NCI-H345 (cell line): ENCODE measurements around the gene MTA1.

ENCODE experiments used
- DNase-seq: peaks from one replicate; lab custom pipeline; 2025; lab: John Stamatoyannopoulos, UW

The MTA1 gene

DNA sequence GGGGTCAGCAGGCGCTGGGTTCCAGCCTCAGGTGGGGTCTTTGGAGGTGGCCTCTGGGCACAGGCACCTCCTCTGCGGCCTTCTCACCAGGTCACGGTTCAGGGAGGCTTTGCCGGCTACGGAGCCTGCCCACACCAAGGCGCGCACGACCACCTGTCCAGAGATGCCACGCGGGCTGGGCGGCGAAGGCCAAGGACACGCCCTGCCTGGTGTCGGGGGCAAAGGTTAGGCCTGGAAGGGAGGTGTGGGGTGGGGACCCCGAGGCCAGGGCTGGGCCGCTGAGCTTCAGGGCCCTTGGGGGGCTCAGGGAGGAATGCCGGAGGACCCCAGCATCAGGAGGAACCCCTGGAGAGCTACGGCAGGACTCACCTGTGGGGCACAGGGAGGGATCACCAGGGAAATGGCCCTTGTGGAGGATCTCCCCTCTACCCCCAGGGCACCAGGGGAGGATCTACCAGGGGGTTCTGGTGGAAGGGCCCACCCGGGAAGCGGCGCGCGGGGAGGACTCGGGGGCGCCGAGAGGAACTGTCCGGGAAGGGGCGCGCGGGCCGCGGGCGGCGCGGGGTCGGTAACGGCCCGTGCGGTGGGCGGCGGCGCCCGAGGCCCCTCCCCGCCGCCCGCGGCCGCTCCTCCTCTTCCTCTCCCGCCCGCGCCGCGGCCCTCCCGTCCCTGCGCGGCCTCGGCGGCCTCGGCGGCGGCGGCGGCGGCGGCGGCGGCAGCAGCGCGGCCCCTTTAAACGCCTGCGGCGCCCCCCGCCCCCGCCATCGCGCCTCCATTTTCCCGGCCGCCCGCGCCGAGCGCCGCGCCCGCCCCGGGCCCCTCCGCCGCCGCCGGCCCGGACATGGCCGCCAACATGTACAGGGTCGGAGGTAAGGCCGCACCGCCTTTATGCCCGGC, at the start of gene MTA1:
Gene MTA1, plus strand, starts transcription at position 633 of the 897 bp plus-strand sequence. Its CDS starts 209 bp downstream, at position 842.
- peak; percentile 48 for DNase-seq

DNA sequence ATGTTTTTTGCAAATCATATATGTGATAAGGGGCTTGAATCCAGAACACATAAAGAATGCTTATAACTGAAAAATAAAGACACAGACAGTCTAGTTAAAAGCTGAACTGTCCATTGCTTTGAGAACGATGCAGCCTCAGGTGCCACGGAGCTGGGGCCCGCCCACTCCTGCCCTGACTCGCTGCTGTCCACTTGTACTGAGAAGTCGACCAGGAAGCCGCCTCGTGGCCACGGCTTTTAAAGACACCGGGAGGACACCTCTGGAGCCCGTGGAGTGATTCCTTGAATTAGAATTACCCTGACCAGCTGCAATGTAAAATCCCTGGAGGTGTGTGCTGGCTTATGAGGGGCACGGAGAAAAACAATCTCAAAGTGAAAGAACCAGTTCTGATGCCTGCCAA, 45.2 kb upstream of the MTA1 start:
- no peak for DNase-seq

DNA sequence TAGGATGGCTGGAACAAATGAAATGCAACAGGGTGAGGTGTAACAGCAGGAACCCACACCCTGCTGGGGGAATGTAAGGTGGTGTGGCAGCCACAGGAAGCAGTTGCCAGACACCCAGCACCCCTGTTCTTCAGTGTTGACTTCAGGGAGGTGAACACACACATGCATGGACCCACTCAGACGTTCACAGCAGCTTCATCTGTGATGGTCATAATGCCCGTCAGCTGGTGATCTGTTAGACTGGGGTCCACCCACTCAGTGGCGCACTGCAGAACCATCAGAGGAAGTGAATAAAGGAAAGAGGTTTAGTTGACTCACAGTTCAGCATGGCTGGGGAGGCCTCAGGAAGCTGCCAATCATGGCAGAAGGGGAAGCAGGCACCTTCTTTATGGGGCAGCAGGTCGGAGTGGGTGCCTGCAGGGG, 44.0 kb upstream of the MTA1 start:
- DNase-seq, result no peak

DNA sequence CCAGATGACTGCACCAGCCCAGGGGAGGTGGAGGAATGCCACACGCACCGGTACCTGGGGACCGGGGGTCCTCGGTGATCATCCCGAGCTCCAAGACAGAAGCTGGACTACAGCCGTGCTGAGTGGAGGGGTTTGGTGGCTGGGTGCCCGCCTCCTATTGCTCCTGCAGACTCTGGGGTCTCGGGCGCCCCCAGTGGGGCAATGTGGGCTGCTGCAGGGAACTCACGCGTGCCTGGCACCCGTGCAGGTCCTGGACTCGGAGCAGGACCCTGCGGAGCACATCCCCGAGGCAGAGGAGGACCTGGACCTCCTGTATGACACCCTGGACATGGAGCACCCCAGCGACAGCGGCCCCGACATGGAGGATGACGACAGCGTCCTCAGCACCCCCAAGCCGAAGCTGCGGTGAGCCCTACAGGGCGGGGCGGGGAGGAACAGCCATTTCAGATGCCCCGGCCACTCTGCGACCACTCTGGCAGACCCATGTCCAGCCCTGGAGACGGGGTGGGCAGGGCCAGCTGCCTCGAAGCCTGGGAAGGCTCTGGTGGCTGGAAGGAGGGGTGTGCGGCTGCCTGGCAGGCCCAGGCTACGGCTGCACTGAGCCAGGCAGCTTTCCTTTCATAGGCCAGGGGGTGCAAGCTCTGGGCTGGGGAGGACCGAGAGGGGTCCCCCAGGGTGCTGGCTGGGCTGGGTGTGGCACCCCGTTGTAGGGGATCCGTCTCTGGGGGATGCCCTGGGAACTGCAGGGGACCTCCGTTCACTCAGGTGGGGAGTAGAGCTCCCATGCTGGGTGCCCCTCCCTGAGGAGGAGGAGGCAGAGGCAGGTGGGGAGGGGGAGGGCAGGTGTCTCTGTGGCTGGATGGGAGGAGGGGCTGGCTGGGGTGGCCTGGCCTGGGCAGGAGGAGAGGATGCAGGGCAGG, 42.8 kb upstream of the MTA1 start:
- no peak for DNase-seq

DNA sequence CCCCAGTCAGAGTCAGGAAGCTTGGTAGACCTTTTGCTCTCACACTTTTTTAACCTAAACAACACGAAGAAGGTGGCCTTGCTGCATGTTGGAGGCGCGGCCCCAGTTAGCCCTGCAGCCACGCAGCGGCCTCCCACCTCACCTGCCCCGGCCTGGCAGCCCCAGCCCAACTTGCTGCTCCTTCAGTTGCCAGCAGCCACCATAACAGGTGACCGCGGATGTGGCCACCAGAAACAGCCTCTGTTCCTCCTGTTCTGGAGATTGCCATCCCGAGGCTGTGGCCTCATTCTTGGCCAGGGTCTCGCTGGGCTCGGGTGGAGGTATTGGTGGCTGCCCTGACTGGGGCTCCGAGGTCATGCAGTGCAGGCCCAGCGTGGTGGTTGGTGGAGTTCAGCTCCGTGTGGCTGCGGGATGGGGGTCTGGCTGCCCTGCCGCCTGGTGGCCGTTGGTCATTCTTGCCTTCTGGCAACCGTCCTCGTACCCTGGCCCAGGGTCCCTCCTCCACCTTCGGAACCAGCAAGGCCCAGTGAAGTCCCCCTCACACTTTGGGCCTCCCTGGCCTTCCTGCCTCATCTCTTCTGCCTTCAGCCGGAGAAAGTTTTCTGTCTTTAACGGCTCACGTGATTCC, 42.0 kb upstream of the MTA1 start:
- DNase-seq, result no peak

DNA sequence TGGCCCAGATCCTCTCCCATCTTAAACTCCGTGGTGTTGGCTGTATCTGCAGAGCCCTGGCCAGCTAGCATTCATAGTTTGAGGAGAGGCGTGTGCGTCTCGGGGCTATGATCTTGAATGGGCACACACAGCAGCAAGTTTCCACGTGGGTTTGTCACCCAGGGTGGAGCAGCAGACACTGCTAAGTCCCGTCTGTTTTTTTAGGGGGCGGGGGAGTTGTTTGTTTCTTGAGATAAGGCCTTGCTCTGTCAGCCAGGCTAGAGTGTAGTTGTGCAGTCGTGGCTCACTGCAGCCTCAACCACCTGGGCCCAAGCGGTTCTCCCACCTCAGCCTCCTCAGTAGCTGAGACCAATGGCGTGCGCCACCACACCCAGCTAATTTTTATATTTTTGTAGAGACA, 41.4 kb upstream of the MTA1 start:
- no peak for DNase-seq

DNA sequence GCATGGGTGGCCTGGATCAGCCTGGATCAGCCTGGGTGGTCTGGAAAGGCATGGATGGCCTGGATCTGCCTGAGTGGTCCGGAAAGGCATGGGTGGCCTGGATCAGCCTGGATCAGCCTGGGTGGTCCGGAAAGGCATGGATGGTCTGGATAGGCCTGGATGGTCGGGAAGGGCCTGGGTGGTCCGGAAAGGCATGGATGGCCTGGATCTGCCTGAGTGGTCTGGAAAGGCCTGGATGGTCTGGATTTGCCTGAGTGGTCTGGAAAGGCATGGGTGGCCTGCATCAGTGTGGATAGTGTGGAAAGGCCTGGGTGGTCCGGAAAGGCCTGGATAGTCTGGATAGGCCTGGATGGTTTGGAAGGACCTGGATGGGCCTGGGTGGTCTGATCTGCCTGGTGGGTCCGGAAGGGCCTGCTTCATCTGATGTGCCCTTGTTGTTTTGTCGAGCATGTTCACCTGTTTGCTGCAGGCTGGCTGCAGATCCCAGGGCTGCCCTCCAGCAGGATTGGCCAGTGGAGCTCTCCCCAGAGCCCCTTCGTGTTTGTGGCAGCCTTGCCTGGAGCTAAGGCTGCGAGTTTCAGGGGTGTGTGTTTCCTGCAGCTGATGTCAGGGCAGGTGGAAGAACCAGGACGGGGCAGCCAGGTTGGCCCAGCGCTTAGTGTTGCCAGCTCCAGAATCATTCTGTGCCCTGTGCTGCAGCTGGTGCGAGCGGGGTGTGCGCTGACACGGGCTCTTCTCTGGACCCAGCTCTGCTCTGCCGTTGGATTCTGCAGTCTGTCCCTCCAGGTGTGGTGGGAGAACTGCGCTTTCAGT, 40.5 kb upstream of the MTA1 start:
- DNase-seq, result no peak

DNA sequence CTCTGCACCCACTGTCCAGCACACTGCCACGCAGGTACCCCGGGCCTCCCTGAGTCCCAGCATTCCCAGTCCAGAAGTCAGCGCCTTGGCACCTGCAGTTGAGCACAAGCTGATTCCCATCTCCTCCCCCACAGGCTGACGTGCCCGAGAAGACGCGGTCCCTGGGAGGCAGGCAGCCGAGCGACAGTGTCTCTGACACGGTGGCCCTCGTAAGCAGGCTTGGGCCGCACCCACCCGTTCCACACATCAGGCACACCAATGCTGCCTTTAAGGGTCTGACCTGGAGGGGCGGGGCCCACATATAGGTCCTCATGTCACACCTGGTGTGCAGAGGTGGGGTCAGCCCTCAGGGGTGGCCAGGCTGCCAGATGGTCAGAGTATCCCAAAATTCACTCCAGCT, 39.7 kb upstream of the MTA1 start:
- no peak for DNase-seq

DNA sequence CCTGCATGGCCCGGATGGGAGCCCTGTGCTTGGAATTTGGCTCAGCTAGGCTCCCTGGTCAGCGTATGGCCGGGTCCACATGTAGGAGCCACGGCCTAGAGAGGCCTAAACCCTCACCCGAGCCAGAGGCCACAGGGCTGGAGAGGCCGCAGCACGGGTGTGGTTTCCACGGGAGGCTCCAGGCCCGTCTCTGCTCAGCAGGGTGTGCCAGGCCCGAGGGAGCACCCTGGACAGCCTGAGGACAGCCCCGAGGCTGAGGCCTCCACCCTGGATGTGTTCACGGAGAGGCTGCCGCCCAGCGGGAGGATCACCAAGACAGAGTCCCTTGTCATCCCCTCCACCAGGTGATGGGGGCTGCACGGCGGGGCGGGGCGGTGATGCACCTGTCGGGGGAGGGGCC, 38.9 kb upstream of the MTA1 start:
- DNase-seq, result no peak

DNA sequence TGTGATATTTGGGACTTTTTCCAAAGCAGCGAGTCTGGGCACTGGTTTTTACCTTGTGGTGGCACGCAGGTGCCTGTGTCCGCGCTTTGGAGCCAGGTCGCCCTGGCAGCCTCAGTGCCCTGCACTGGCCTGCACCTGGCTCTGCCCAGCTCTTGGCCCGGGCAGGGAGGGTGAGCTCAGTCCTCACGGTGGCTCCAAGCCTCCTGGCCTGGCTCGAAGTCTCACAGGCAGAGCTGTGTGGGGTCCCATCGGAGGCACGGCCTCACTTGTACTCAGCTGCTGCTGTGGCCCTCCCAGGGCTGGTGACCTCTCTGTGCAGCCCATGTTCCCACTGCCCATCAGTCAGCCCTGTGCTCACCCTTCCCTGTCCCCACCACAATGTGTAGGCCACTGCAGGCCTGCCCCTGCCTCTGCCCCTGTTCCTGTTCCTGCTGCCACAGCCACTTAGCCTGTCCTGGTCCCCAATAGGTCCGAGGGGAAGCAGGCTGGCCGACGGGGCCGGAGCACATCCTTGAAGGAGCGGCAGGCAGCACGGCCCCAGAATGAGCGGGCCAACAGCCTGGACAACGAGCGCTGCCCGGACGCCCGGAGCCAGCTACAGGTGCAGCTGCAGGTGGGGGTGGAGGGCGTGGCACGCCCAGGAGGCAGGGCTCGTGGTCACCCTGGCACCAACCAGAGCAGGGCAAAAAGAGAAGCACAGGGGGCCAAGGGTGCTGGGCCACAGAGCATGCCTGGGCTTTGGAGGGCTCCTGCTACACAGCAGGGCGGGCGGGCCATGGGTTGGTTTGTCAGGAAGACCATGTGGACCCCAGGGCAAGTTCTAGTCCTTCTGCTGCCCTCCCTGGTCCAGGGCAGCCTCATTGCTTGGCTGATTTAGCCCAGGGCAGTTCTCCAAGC, 37.9 kb upstream of the MTA1 start:
- no peak for DNase-seq

DNA sequence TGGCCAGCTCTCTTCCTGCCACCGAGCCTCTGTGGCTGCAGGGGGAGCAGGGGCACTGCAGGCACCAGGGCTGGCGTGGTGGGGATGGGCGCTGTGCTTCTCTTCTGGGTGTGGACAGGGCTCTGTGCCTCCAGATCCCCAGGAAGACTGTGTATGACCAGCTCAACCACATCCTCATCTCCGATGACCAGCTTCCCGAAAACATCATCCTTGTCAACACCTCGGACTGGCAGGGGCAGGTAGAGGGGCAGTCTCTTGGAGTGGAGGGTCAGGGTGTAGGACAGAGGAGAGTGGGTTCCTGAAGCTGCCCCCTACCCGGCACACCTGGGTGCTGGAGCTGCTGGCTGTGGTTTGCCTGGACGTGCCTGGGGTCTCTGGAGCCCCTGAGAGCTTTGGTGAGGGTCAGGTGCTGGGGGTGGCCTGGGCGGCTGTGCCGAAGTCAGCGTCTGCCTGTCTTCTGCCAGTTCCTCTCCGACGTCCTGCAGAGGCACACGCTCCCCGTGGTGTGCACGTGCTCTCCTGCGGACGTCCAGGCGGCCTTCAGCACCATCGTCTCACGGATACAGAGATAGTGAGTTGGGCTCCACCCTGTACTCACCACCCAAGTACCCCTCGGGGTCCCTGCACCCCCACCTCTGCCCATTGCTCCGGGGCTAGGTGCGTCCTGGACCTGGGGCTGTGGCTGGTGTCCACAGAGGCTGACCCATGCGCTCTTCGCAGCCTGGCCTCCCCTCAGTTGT, 37.1 kb upstream of the MTA1 start:
- DNase-seq, result no peak

DNA sequence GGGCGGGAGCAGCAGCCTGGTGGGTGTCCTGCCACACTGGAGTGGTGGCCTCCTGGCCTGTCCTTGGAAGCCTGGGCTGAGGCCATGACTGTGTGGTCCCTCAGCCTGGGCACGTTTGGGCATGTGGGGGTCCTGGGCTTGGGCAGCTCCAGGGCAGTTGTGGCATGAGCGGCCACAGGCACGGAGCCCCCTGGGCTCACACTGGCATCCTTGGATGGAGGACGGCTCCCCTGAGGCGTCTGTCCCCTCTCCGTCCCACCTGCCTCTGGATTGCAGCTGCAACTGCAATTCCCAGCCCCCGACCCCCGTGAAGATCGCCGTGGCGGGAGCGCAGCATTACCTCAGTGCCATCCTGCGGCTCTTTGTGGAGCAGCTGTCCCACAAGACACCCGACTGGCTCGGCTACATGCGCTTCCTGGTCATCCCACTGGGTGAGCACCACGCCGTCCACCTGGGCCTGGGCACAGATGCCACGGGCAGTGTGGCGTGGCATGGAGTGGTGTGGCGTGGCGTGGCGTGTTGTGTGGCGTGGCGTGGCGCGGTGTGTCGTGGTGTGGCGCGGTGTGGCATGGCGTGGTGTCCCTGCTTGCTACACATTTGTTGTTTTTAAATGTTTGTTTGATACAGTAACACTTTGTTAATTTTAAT, 36.4 kb upstream of the MTA1 start:
- no peak for DNase-seq

DNA sequence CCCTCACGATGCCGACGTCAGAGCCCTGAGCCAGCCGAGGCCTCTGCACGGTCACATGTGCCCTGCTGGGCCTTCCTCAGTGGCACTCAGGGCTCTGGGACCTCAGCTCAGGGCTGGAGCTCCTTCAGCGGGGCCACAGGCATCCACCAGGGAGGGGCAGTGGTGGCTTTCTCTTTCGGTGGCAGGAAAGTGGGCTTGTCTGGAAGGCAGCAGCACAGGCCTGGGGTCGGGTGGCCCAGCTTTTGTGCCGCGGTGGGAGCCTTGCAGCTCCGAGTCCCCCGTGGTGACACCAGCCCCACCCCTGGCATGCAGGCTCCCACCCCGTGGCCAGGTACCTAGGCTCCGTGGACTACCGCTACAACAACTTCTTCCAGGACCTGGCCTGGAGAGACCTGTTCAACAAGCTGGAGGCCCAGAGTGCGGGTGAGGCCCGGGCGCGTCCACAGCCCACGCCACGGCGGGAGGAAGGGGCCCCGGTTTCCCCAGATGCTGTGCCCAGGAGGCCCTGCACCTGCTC, 35.5 kb upstream of the MTA1 start:
- DNase-seq, result no peak

DNA sequence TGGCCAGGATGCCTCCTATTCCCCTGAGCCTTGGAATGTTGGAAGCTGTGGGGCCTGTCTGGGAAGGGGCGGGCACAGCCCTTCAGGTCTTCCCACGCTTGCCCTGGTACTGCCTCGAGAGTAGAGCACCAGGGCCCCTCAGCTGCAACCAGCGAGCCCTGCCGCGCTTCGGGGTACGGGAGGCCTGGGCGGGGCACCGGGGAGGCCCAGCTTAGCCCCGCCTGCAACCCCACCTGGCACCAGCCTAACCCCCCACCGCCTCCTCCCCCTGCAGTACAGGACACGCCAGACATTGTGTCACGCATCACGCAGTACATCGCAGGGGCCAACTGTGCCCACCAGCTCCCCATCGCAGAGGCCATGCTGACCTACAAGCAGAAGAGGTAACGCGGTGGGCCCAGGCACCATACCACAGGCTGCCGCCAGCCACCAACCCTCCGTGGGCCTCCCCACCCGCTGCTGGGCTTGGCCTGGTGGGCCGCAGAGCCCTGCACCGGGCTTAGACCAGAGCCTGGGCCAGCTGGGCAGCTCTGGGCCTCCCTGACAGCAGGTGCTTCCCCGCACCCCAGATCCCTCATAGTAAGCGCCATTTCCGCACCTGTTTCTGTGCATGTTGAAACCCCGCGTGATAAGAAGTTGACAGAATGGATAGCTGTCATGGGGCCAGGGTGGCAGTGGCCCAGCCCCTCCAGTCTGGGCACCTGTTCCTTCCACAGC, 34.9 kb upstream of the MTA1 start:
- no peak for DNase-seq

DNA sequence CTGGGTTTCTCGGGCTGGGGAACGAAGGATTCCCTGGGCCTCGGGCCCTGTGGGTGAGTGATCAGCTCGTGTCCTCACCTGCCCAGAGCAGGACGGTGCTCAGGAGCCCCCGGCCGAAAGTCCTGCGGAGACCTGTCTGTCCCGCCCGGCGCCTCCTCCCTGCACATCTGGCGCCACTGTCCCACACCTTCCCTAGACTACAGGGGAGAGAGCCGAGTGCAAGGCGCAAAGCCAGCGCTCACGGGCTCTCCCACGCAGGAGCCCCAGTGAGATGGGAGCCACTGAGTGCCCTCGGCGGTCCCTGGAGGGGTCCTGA, 34.3 kb upstream of the MTA1 start:
- no peak for DNase-seq

DNA sequence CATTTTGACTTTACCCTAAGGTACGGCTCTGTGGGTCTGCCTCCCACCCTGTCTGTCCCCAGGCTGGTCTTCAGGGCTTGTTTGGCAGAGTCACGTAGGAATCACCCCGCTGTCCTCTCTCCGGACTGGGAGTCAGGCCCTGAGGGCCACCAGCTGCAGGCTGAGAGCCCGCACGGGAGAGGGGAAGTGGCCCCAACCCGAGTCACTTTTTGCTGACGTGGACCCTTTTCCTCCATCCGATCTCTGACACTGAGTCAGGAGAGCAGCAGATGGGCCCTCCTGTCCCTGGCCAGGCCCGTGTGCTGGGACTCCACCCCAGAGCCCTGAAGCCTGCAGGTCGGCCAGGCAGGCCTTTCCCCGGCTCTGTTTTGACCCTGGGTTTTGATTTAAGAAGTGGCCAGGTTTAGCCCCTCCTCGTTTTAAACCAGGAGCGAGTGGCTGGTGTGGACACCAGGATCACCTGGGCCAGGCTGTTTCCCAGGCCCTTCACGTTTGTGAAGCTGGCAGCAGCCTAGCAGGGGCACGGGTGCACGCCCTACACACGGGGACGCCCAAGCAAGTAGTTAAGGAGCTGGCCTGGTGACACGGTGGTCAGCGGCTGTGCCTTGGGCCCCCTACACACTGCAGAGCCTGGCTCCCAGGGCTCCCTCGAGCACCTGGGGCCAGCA, 33.8 kb upstream of the MTA1 start:
- no peak for DNase-seq

DNA sequence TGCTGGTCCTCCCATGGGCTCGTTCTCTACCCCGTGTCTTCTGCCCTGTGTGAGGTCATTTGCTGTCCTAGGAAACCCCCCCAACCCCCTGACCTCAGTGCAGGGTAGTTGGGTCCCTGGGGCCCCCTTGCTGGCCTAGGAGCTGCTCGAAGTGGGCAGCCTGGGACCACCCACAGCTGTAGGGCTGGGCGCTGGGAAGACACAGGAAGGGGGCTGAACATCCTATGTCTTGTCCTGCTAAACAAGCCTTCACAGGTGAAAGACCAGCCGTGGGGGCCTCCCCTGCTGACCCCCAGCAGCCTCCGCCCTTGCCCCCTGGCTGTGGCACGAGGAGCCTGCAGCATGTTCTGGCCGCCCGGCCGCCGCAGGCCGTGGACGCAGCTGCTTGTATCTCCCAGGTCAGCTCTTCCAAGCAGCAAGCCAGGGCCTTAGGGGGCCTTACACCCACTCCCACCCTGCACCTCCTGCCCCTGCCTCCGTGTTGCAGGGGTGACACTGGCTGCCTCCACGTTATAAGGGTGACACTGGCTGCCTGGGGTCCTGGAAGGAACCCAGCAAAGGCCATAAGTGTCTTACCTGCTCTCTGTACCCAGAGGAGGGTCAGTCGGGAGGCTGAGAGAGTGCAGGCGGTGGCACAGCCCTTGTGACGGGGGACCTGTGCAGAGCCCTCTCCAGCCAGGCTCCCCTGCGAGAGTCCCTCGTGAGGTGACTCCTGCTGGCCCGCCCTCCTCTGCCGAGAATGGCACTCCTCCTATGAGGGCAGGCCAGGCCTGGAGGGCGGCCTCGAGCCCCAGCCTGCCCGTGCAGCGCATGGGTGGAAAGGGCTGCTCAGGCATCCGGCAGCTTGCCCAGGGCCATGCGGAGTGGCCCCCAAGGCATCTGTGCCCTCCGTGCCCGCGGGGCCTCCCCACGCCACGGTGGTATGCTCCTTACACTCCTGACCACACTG, 32.8 kb upstream of the MTA1 start:
- no peak for DNase-seq
